Mucosa of stomach (tissue), 1 donor: ENCODE data around the gene TRABD.

Experiments
- H3K27me3 ChIP-seq: one replicate; pipeline ENCODE4 v1.7.0; 2013; ENCODE audit warnings: mild to moderate bottlenecking, low read length; ENCODE audit not compliant: control insufficient read depth, insufficient read depth
- H3K36me3 ChIP-seq: one replicate; pipeline ENCODE4 v1.7.0; 2013; ENCODE audit warnings: low read length; ENCODE audit not compliant: control insufficient read depth, insufficient read depth
- H3K4me1 ChIP-seq: one replicate; pipeline ENCODE4 v1.7.0; 2013; ENCODE audit warnings: mild to moderate bottlenecking, low read length; ENCODE audit not compliant: control insufficient read depth, insufficient read depth
- H3K4me3 ChIP-seq: one replicate; pipeline ENCODE4 v1.7.0; 2013; ENCODE audit warnings: low read length
- H3K9ac ChIP-seq: one replicate; pipeline ENCODE4 v1.7.0; 2013; ENCODE audit warnings: mild to moderate bottlenecking, low read length, moderate library complexity
- H3K9me3 ChIP-seq: one replicate; pipeline ENCODE4 v1.7.0; 2013; ENCODE audit warnings: mild to moderate bottlenecking, low read length, moderate library complexity; ENCODE audit not compliant: control insufficient read depth
- donor health status: Pancreatic carcinoma.

TRABD gene

DNA sequence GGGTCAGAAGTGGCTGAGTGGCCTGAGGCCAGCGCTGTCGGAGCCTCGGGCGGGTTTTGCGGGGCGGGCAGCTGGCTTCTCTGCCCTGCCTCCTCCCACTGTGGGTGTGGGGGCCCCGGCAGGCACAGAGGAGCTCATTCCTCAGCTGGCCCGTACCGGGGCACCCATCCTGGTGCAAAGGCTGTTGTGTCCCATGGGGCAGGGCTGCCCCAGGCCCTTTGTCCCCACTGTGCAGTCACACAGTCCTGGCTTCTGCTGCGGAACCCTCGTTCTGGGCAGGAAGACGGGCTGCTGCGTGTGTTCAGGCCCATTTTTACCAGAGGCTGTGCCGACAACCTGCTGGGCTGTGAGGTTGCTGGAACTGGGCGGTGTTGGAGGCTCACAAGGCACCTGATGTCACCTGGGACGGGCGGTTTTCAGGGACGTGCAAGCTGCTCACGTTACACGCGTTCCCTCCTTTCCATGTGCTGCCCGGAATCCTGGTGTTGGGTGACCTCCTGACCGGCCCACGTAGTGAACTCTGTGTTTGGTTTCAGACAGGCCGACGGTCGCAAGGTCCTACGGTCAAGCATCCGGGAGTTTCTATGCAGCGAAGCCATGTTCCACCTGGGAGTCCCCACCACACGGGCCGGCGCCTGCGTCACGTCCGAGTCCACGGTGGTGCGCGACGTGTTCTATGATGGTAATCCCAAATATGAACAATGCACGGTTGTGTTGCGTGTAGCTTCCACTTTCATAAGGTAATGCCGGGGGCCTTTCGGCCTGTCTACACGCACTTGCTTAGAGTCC is 20.3 kb downstream of the TRABD start:
- H3K4me1 ChIP-seq, result peaks cover 7% of the 10 kb centered on the region
- H3K9me3 ChIP-seq, result no peaks in the 10 kb centered on the region
- peaks cover 13% of the 10 kb centered on the region for H3K36me3 ChIP-seq
- H3K27me3 ChIP-seq, result no peaks in the 10 kb centered on the region
- no peak overlapping the region for H3K4me3 ChIP-seq
- H3K9ac ChIP-seq, result no peak overlapping the region

DNA sequence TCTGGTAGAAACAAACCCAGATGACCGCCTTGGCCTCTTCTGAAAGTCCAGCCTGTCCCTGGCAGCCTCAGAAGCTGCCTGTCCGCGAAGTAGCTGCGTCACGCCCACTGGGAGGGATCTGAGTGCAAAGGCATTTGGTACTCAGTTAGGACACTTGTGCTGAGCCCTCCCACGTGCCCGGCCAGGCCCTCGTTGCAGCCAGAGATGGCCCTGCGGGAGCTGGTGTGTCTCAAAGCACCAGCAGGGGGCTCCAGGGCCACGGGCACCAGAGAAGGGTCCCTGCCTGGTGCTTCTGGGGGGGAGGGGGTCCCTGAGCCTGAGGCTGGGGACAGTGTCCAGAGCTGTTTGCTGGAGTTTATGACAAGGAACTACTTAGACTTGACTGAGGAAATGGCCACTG is 20.9 kb downstream of the TRABD start:
- no peak overlapping the region for H3K9ac ChIP-seq
- peaks cover 7% of the 10 kb centered on the region for H3K4me1 ChIP-seq
- H3K4me3 ChIP-seq, result no peak overlapping the region
- no peaks in the 10 kb centered on the region for H3K9me3 ChIP-seq
- H3K27me3 ChIP-seq, result no peaks in the 10 kb centered on the region
- H3K36me3 ChIP-seq, result peaks cover 16% of the 10 kb centered on the region

DNA sequence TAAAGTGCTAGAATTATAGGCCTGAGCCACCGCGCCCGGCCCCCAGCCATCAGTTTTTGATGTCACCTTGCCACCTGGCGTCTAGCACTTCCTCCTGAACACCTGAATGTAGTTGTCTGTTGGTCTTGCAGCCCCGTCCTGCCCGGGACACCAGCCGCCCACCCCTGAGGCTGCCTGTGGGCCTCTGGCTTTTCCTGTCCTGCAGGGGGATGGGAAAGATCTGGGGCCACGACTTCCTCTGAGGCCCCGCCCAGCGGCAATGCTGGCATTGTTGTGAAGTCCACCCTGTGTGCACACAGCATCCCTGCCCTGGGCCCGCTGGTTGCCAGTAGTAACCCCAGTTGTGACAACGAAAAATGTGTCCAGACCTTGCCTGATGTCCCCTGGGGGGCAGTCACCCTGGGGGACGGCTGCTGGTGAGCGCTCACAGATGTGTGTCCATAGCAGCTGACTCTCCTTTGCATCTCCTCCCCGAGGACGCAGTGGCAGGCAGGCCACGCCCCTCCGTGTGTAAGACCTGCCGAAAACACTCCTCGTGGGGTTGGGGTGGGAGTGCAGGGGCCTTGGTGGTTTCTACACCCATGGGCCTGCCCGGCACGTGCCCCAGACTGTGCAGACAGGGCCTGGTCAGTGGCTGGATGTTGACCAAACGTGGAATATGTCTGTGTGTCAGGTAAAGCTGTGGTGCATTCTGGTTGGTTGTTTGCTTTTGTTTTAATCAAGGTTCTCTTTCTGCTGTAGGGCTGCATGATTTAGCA is 21.8 kb downstream of the TRABD start:
- Histone ChIP-seq H3K27me3 (no peaks in the 10 kb centered on the region), H3K36me3 (peaks cover 16% of the 10 kb centered on the region), H3K4me3 (no peak overlapping the region), H3K9me3 (no peaks in the 10 kb centered on the region), H3K9ac (no peak overlapping the region), H3K4me1 (no peaks in the 10 kb centered on the region)

DNA sequence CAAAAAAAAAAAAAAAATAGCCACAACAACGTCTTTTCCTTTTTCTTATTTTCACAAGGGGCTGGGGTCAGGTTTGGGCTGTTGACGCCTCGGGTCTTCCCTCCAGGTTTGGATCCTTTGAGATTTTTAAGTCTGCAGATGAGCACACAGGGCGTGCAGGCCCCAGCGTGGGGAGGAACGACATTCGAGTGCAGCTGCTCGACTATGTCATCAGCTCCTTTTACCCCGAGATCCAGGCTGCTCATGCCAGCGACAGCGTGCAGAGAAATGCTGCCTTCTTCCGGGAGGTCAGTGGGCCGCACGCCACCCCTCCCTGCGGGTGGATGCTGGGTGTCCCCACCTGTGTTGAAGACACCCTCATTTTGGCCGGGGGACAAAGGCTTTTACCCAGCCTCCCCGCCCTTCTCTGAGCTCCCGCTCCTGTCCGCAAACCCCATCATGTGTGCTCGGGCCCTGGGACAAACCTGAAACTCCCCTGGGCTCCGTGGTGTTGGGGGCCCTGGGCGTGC is 22.8 kb downstream of the TRABD start:
- Histone ChIP-seq H3K27me3 (no peaks in the 10 kb centered on the region), H3K36me3 (peaks cover 16% of the 10 kb centered on the region), H3K9ac (no peak overlapping the region), H3K4me1 (no peaks in the 10 kb centered on the region), H3K4me3 (no peak overlapping the region), H3K9me3 (no peaks in the 10 kb centered on the region)

DNA sequence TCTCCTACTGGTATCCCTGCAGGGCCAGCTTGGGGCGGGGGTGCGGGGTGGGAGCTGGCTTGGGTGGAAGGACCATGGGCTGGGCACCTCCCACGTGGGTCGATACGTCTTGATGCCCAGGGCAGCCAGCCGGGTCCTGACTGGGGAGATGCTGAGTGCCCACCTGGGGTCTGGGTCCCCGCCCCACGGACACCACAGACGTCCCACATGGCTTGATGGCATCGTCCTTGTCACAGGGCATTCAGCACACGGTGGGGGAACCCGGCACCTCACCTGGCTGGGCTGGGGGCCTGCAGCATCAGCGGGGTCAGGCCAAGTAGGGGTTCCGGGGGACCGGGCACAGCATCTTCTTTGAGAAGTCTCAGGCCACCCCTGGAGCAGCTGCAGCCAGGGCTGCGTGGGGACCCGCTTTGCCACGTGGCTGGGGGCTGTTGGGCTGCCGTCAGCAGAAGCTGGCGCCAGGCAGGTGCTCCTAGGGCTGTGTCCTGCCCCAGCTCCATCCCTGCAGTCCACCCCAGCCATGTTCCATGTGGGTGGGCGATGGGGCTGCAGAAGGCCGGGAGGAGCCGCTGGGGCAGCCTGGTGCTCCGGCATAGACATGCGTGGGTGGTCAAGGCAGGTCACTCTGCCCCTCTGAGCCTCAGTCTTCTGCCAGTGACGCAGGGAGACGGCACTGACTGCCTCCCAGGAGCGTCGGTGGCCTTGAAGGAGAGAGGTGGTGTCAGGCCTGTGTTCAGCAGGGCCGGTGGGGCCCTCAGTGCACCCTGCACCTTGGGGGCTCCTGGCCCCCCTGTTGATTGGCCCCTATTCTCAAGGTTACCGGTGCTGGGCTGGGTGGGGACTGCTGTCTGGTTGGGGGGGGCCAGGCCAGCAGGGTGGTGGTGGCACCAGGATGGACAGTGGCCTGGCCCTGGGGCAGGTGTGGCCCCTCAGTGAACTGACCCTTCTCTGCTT is 23.5 kb downstream of the TRABD start:
- H3K27me3 ChIP-seq, result no peaks in the 10 kb centered on the region
- no peaks in the 10 kb centered on the region for H3K9me3 ChIP-seq
- no peak overlapping the region for H3K9ac ChIP-seq
- H3K4me1 ChIP-seq, result no peaks in the 10 kb centered on the region
- no peak overlapping the region for H3K4me3 ChIP-seq
- H3K36me3 ChIP-seq, result peaks cover 16% of the 10 kb centered on the region

DNA sequence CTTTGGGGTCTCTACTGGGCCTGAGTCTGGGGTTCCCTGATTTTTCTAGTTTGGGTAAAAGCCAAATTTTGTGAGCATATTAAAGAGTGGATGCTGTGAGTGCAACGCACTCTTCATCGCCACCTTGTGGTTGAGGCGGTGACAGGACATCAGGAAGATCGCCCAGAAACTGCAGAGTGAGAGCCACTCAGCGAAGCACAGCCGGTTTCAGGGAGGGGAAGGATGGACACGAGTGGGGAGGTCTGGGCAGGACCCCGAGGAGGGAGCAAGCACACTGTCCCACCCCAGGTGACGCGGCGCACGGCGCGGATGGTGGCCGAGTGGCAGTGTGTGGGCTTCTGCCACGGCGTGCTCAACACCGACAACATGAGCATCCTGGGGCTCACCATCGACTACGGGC is 24.2 kb downstream of the TRABD start:
- Histone ChIP-seq H3K9ac (no peak overlapping the region), H3K4me3 (no peak overlapping the region), H3K36me3 (peaks cover 16% of the 10 kb centered on the region), H3K9me3 (no peaks in the 10 kb centered on the region), H3K27me3 (no peaks in the 10 kb centered on the region), H3K4me1 (no peaks in the 10 kb centered on the region)

DNA sequence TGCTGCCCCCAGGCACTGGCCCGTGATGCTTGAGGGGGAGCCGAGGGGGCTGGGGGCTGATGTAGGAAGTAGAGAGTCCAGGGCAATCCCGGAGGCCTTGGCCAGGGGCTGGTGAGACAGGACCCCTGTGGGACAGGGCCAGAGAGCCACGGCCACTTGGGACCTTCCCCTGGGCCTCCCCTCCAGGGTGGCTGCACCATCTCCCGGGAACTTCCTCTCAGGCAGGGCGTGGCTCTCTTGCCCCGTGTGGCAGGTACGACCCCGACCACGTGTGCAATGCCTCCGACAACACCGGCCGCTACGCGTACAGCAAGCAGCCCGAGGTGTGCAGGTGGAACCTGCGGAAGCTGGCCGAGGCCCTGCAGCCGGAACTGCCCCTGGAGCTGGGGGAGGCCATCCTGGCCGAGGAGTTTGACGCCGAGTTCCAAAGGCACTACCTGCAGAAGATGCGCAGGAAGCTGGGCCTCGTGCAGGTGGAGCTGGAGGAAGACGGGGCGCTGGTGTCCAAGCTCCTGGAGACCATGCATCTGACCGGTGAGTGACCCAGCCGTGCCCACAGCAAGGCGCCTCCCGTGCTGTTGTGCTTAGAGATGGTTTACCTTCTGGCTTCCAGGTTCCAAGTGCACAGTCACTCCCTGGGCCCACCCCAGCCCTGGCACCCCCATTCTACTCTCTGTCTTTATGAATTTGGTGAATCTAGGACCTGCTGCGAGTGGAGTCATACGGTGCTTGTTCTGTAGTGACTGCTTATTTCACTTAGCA is 24.8 kb downstream of the TRABD start:
- H3K4me1 ChIP-seq, result no peaks in the 10 kb centered on the region
- no peak overlapping the region for H3K4me3 ChIP-seq
- H3K36me3 ChIP-seq, result peaks cover 16% of the 10 kb centered on the region
- H3K9ac ChIP-seq, result no peak overlapping the region
- H3K27me3 ChIP-seq, result no peaks in the 10 kb centered on the region
- H3K9me3 ChIP-seq, result no peaks in the 10 kb centered on the region

DNA sequence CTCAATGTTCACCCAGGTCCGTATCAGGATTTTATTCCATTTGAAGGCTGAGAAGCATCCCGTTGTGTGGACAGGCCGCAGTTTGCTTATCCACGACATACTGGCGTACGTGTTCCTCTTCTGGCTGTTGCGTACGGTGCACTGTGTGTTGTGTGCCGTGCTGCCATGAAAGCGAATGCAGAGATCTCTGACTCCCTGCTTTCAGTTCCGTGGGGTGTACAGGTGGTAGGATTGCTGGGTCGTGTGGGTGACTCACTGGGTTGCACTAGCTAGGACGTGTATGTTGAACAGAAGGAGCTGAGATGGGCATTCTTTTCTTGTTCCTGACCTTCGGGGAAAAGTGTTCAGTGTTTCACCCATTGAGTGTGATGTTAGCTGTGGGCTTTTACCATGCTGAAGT is 25.4 kb downstream of the TRABD start:
- Histone ChIP-seq H3K36me3 (peaks cover 17% of the 10 kb centered on the region), H3K9ac (no peak overlapping the region), H3K9me3 (no peaks in the 10 kb centered on the region), H3K27me3 (no peaks in the 10 kb centered on the region), H3K4me3 (no peak overlapping the region), H3K4me1 (no peaks in the 10 kb centered on the region)

DNA sequence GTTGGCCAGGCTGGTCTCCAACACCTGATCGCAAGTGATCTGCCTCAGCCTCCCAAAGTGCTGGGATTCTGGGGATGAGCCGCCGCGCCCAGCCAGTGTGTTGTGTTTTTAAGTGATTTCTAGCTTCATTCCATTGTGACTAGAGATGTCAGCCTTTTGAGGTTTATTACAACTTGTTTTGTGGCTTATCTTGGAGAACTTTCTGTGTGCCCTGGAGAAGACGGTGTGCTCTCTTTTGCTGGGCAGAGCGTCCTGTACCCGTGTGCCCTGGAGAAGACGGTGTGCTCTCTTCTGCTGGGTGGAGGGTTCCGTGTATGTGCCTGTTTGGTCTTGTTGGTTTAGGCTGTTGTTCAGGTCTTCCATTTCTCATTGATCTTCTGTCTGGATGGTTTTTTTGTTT is 27.6 kb downstream of the TRABD start:
- no peaks in the 10 kb centered on the region for H3K4me1 ChIP-seq
- H3K9ac ChIP-seq, result no peak overlapping the region
- H3K4me3 ChIP-seq, result no peak overlapping the region
- H3K9me3 ChIP-seq, result no peaks in the 10 kb centered on the region
- peaks cover 17% of the 10 kb centered on the region for H3K36me3 ChIP-seq
- H3K27me3 ChIP-seq, result no peaks in the 10 kb centered on the region

DNA sequence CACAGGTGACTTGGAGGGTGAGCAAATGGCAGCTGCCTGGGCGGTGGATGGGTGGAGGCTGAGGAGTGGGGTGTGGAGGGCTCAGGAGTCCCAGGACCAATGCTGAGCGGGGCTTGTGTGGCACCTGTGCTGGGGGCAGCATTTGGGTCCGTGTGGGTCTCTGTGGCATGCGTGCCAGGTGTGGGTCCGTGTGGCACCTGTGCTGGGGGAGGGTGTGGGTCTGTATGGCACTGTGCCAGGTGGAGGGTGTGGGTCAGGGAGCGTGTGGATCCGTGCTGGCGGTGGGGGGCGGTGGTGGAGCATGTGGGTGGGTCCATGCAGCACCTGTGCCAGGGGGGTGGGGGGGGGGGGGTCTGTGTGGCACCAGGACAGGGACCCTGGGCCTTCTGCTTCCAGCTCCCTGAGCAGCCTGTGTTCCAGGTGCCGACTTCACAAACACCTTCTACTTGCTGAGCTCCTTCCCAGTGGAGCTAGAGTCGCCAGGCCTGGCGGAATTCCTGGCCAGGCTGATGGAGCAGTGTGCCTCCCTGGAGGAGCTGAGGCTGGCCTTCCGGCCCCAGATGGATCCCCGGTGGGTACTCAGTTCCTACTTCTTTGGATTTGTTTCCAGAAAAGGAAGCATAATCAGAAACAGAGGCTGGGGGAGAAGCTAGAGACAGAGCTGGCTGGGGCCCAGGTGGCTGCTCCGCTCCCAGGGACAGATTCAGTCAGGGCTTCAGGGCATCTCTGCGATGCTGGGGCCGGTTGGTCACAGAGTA is 29.8 kb downstream of the TRABD start:
- H3K27me3 ChIP-seq, result no peaks in the 10 kb centered on the region
- peaks cover 21% of the 10 kb centered on the region for H3K36me3 ChIP-seq
- no peaks in the 10 kb centered on the region for H3K9me3 ChIP-seq
- no peak overlapping the region for H3K9ac ChIP-seq
- H3K4me3 ChIP-seq, result no peak overlapping the region
- H3K4me1 ChIP-seq, result peaks cover 6% of the 10 kb centered on the region
